Endodermal cell (in vitro differentiated cells): ENCODE measurements around the gene GPS1. TPM values are rescaled to one million over a fixed set of nuclear protein-coding genes. Genes with fewer than 3 reads are reported as not detected.

Experiments
- DNase-seq: peaks from one replicate; pipeline ENCODE4 v3.0.0-alpha.2; 2017
- H3K27ac ChIP-seq: 2 replicates; pipeline ENCODE4 v1.5.1; 2013; ENCODE audit warnings: mild to moderate bottlenecking, low read depth, low read length, moderate library complexity
- H3K27me3 ChIP-seq: 2 replicates; pipeline ENCODE4 v1.6.1; 2013; ENCODE audit warnings: mild to moderate bottlenecking, low read length, moderate library complexity; ENCODE audit not compliant: insufficient read depth, control insufficient read depth, poor library complexity, severe bottlenecking
- H3K36me3 ChIP-seq: 2 replicates; pipeline ENCODE4 v1.7.0; 2013; ENCODE audit warnings: mild to moderate bottlenecking, low read length, moderate library complexity; ENCODE audit not compliant: control insufficient read depth, insufficient read depth
- H3K4me1 ChIP-seq: one replicate; pipeline ENCODE4 v1.7.0; 2013; ENCODE audit warnings: low read length; ENCODE audit not compliant: control insufficient read depth, insufficient read depth
- H3K4me3 ChIP-seq: 2 replicates; pipeline ENCODE4 v1.5.1; 2013; ENCODE audit warnings: mild to moderate bottlenecking, low read length, moderate library complexity
- H3K9ac ChIP-seq: 2 replicates; pipeline ENCODE4 v1.6.1; 2013; ENCODE audit warnings: mild to moderate bottlenecking, low read length, moderate library complexity; ENCODE audit not compliant: poor library complexity, severe bottlenecking; ENCODE audit errors: extremely low read depth
- H3K9me3 ChIP-seq: 2 replicates; pipeline ENCODE4 v1.6.1; 2013; ENCODE audit warnings: mild to moderate bottlenecking, low read length, moderate library complexity; ENCODE audit not compliant: control insufficient read depth
- H3K27ac Mint-ChIP-seq: 2 replicates; pipeline ENCODE4 v1.8.0; 2020; ENCODE audit warnings: mixed read lengths
- H3K27me3 Mint-ChIP-seq: 2 replicates; pipeline ENCODE4 v1.8.0; 2021; ENCODE audit warnings: mild to moderate bottlenecking, mixed read lengths; ENCODE audit not compliant: insufficient read depth
- H3K36me3 Mint-ChIP-seq: 2 replicates; pipeline ENCODE4 v1.8.0; 2020; ENCODE audit warnings: low read depth, mixed read lengths
- H3K4me1 Mint-ChIP-seq: 2 replicates; pipeline ENCODE4 v1.8.0; 2020; ENCODE audit warnings: mixed read lengths
- H3K4me3 Mint-ChIP-seq: 2 replicates; pipeline ENCODE4 v1.8.0; 2020; ENCODE audit warnings: mild to moderate bottlenecking, moderate library complexity, mixed read lengths
- H3K9me3 Mint-ChIP-seq: 2 replicates; pipeline ENCODE4 v1.8.0; 2020; ENCODE audit warnings: mild to moderate bottlenecking, mixed read lengths
- WGBS, 2 experiments: methylation state at CpG; one replicate each; pipeline versions ENCODE4 v1.1.5 to v1.1.7; 2013; ENCODE audit warnings: missing lambda C conversion rate in 2 of 2, mixed read lengths in 1 of 2; ENCODE audit not compliant: insufficient coverage in 1 of 2, insufficient read length in 1 of 2; 5-methylcytosine and 5-hydroxymethylcytosine counted together
- total RNA-seq, 2 donors: library from RNA; stranded (reverse); fragmentation: NEBNext Ultra II Directional in 1 of 2; extraction: Animal tissue kit (Norgen Biotek cat#: 25700) in 1 of 2; gene quantifications; 2 replicates in 1 of 2; 3 replicates in 1 of 2; pipeline ENCODE4 v1.2.1, GENCODE V29; 2021
- TF ChIP-seq, protein P1 (sequence below): fragments of 200-600 bp; sonication (generic); conservative IDR thresholded peaks from 2 replicates; pipeline ENCODE4 v1.5.0; 2021; ENCODE audit warnings: antibody characterized with exemption, mild to moderate bottlenecking

GPS1 gene
- total RNA-seq, 2 donors from 2014 or later: 152 to 153 TPM

DNA sequence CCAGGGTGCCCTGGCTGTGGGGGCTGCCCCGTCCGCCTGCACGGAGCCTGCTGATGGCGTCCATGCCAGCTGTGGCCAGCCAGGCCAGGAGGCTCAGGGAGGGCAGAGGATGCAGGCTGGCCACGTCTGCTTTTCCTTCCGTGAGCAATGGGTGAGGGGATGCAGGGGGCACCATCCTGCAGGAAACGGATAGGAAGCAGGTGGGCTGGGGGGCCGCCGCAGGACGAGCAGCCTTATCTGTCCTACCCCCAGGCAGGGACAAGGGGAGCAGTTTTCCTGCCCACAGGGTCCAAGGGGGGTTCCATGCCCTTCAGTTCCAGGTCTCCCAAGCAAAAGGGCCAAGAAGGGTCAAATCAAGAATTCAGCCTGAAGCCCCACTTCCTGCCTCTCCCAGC is 7.2 kb downstream of the GPS1 start:
- Histone ChIP-seq H3K27ac (no peak overlapping the region), H3K4me1 (no peaks in the 10 kb centered on the region), H3K36me3 (peaks cover 37% of the 10 kb centered on the region), H3K9me3 (no peaks in the 10 kb centered on the region), H3K9ac (no peak overlapping the region), H3K27me3 (no peaks in the 10 kb centered on the region), H3K4me3 (no peak overlapping the region)
- Mint-ChIP-seq H3K27ac (no peak overlapping the region), H3K36me3 (peaks cover 16% of the 10 kb centered on the region), H3K4me1 (no peaks in the 10 kb centered on the region), H3K27me3 (no peaks in the 10 kb centered on the region), H3K9me3 (no peaks in the 10 kb centered on the region), H3K4me3 (no peak overlapping the region)
- TF ChIP-seq, protein P1, sequence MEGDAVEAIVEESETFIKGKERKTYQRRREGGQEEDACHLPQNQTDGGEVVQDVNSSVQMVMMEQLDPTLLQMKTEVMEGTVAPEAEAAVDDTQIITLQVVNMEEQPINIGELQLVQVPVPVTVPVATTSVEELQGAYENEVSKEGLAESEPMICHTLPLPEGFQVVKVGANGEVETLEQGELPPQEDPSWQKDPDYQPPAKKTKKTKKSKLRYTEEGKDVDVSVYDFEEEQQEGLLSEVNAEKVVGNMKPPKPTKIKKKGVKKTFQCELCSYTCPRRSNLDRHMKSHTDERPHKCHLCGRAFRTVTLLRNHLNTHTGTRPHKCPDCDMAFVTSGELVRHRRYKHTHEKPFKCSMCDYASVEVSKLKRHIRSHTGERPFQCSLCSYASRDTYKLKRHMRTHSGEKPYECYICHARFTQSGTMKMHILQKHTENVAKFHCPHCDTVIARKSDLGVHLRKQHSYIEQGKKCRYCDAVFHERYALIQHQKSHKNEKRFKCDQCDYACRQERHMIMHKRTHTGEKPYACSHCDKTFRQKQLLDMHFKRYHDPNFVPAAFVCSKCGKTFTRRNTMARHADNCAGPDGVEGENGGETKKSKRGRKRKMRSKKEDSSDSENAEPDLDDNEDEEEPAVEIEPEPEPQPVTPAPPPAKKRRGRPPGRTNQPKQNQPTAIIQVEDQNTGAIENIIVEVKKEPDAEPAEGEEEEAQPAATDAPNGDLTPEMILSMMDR: no peak
- 95 to 97% methylated on average over 6 to 10 of the region's 10 CpGs for WGBS, 2 experiments
- DNase-seq: no peak

DNA sequence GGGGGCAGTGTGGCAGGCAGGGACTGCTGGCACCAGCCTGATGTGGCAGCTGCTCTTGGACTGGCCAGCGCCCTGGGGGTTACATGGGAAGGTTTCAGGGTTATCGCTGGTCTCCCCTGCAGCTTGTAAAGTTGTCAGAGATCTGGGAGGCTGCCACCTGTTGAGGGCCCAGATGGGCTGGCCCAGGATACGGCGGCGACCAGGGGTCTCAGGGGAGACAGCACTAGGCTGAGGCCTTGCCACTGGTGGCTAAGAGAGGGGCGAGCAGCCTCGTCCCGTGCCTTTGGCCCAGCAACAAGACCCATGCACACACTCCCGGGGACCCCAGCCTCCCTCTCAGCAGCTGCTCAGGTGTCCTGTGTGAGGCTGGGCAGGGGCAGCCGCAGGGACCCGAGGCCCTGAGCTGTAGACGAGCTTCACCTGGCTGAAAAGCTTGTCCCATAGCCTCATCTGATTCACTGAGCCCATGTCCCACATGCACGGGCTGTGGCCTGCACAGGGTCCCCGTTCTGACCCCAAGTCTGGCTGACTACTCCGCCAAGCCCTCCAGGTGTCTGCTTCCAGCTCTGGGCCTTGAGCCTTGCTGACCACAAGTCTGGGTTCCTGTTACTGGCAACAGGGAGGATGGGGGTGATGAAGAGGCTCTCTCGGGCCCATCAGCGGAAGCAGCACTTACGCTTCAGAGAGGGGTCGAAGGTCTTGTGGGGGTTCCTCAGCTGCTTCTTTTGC is 7.7 kb downstream of the GPS1 start:
- Mint-ChIP-seq H3K4me1 (no peaks in the 10 kb centered on the region), H3K27me3 (no peaks in the 10 kb centered on the region), H3K4me3 (no peak overlapping the region), H3K27ac (no peak overlapping the region), H3K9me3 (no peaks in the 10 kb centered on the region), H3K36me3 (peaks cover 16% of the 10 kb centered on the region)
- Histone ChIP-seq H3K27ac (no peak overlapping the region), H3K27me3 (no peaks in the 10 kb centered on the region), H3K9ac (no peak overlapping the region), H3K4me3 (no peak overlapping the region), H3K9me3 (no peaks in the 10 kb centered on the region), H3K4me1 (peaks cover 3% of the 10 kb centered on the region), H3K36me3 (peaks cover 38% of the 10 kb centered on the region)
- WGBS, 2 experiments: 93 to 95% methylated on average over 16 to 19 of the region's 19 CpGs
- no peak for DNase-seq
- TF ChIP-seq, protein P1: no peak

DNA sequence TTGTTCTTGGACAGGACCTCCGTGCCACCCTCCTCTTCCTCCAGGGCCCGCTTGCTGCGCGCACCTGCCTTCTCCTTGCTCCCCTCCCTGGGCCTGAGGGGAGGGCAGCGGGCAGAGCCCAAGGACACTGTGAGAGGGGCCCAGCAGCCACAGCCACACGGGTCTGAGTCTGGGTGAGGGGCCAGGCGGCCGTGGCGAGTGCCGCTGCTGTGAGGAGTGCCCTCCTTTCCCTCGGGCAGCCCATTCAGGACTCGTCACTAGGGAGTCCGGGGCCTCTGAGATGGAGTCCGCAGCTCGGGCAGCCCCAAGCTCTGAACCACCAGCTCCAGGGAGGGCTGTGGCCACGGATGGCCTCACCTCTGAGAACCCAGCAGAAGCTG is 8.3 kb downstream of the GPS1 start:
- Mint-ChIP-seq H3K4me3 (no peak overlapping the region), H3K4me1 (no peaks in the 10 kb centered on the region), H3K9me3 (no peaks in the 10 kb centered on the region), H3K27me3 (no peaks in the 10 kb centered on the region), H3K27ac (no peak overlapping the region), H3K36me3 (peaks cover 14% of the 10 kb centered on the region)
- H3K36me3 ChIP-seq: peaks cover 33% of the 10 kb centered on the region
- no peak overlapping the region for H3K4me3 ChIP-seq
- H3K9me3 ChIP-seq: no peaks in the 10 kb centered on the region
- peaks cover 4% of the 10 kb centered on the region for H3K4me1 ChIP-seq
- H3K9ac ChIP-seq: no peak overlapping the region
- TF ChIP-seq, protein P1: no peak
- no peak overlapping the region for H3K27ac ChIP-seq
- 90 to 92% methylated on average over 8 to 16 of the region's 16 CpGs for WGBS, 2 experiments
- no peak for DNase-seq
- H3K27me3 ChIP-seq: no peaks in the 10 kb centered on the region
